ENCODE results near the gene SMIM30. TPM values are rescaled to one million over a fixed set of nuclear protein-coding genes. Genes with fewer than 3 reads are reported as not detected.

Gene SMIM30
- total and polyA plus RNA-seq, 4 donors, result 35.8 to 135 (median 48.7) TPM

DNA sequence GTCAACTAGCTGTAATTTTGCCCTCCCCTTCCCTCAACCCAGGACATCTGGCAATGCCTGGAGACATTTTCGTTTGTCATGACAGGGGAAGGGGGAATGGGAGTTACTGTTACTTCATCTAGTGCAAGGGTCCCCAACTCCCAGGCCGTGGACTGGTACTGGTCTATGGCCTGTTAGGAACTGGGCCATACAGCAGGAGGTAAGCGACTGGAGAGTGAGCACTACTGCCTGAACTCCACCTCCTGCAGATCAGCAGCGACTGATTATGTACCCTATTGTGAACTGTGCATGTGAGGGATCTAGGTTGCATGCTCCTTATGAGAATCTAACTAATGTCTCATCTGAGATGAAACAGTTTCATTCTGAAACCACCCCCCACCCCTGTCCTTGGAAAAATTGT is 22.6 kb upstream of the SMIM30 start:
- Histone ChIP-seq H3K4me3 (no peak overlapping the region), H3K27me3 (ENCODE audit: control insufficient read depth in 3 of 3, insufficient read depth in 3 of 3, low read length in 2 of 3) (no peaks in the 10 kb centered on the region), H3K36me3 (ENCODE audit: control insufficient read depth in 4 of 4, insufficient read depth in 4 of 4, low read length in 4 of 4) (no peaks in the 10 kb centered on the region), H3K9me3 (ENCODE audit: control insufficient read depth in 4 of 4, insufficient read depth in 3 of 4, low read length in 3 of 4) (no peaks in the 10 kb centered on the region), H3K27ac (ENCODE audit: low read depth in 1 of 2, low read length in 1 of 2) (no peak overlapping the region), H3K9ac (ENCODE audit: insufficient read depth in 1 of 2, low read length in 2 of 2) (no peak overlapping the region), H3K4me1 (ENCODE audit: control insufficient read depth in 5 of 5, insufficient read depth in 5 of 5, low read length in 5 of 5) (no peaks in the 10 kb centered on the region)
- TF ChIP-seq, protein P1, sequence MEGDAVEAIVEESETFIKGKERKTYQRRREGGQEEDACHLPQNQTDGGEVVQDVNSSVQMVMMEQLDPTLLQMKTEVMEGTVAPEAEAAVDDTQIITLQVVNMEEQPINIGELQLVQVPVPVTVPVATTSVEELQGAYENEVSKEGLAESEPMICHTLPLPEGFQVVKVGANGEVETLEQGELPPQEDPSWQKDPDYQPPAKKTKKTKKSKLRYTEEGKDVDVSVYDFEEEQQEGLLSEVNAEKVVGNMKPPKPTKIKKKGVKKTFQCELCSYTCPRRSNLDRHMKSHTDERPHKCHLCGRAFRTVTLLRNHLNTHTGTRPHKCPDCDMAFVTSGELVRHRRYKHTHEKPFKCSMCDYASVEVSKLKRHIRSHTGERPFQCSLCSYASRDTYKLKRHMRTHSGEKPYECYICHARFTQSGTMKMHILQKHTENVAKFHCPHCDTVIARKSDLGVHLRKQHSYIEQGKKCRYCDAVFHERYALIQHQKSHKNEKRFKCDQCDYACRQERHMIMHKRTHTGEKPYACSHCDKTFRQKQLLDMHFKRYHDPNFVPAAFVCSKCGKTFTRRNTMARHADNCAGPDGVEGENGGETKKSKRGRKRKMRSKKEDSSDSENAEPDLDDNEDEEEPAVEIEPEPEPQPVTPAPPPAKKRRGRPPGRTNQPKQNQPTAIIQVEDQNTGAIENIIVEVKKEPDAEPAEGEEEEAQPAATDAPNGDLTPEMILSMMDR (IDR thresholded peaks at IDR 0.05; ENCODE audit: control extremely low read depth, extremely low read depth), result no peak
- WGBS, 2 donors, result 78 to 96% methylated on average over 4 of the region's 4 CpGs
- ATAC-seq (ENCODE audit: insufficient read depth, low FRiP score) (no peak), DNase-seq (no peak)

DNA sequence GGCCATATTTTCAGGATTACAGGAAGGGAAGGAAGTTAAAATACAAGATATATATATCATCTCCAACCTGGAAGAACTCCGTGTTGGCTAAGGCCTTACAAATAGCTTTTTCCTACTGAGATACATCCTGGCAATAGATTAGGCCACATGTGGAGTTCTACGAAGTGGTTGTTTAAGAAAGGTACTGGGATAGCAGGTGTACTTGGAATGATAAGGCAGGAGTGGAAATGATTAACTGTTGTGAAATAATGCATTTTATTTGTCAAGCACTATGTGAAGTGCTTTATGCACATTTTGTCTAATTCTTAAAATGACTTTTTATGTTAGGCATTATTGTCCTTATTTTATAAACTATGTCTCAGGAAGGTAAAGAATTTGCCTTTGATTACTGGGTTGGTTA is 18.9 kb upstream of the SMIM30 start:
- ATAC-seq (ENCODE audit: insufficient read depth, low FRiP score) (no peak), DNase-seq (no peak)
- H3K9me3 ChIP-seq (ENCODE audit: control insufficient read depth in 4 of 4, insufficient read depth in 3 of 4, low read length in 3 of 4), result no peaks in the 10 kb centered on the region
- H3K27me3 ChIP-seq (ENCODE audit: control insufficient read depth in 3 of 3, insufficient read depth in 3 of 3, low read length in 2 of 3), result no peaks in the 10 kb centered on the region
- no peak overlapping the region for H3K9ac ChIP-seq (ENCODE audit: insufficient read depth in 1 of 2, low read length in 2 of 2)
- 63 to 84% methylated on average over 2 of the region's 2 CpGs for WGBS, 2 donors
- H3K4me3 ChIP-seq, result no peak overlapping the region
- TF ChIP-seq, protein P1 (IDR thresholded peaks at IDR 0.05; ENCODE audit: control extremely low read depth, extremely low read depth), result no peak
- H3K4me1 ChIP-seq (ENCODE audit: control insufficient read depth in 5 of 5, insufficient read depth in 5 of 5, low read length in 5 of 5), result no peaks in the 10 kb centered on the region
- no peaks in the 10 kb centered on the region for H3K36me3 ChIP-seq (ENCODE audit: control insufficient read depth in 4 of 4, insufficient read depth in 4 of 4, low read length in 4 of 4)
- no peak overlapping the region for H3K27ac ChIP-seq (ENCODE audit: low read depth in 1 of 2, low read length in 1 of 2)

DNA sequence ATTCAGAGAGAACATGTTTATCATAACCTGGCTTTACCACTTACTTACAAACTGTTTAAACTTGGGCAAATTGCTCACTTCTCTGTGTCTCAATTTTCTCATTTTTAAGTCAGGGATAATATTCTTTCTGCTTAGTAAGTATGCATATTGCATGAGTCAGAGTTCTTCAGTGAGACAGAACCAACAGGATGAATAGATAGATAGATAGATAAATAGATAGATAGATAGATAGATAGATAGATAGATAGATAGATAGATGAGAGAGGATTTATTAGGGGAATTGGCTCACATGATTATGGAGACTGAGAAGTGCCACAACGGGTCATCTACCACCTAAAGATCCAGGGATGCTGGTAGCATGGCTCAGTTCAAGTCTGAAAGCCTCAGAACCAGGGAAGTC is 15.7 kb upstream of the SMIM30 start:
- H3K4me3 ChIP-seq, result no peak overlapping the region
- no peak overlapping the region for H3K27ac ChIP-seq (ENCODE audit: low read depth in 1 of 2, low read length in 1 of 2)
- no peaks in the 10 kb centered on the region for H3K9me3 ChIP-seq (ENCODE audit: control insufficient read depth in 4 of 4, insufficient read depth in 3 of 4, low read length in 3 of 4)
- 78 to 92% methylated on average over 1 of the region's 1 CpG for WGBS, 2 donors
- no peak for DNase-seq
- TF ChIP-seq, protein P1 (IDR thresholded peaks at IDR 0.05; ENCODE audit: control extremely low read depth, extremely low read depth), result no peak
- H3K9ac ChIP-seq (ENCODE audit: insufficient read depth in 1 of 2, low read length in 2 of 2), result no peak overlapping the region
- no peaks in the 10 kb centered on the region for H3K4me1 ChIP-seq (ENCODE audit: control insufficient read depth in 5 of 5, insufficient read depth in 5 of 5, low read length in 5 of 5)
- ATAC-seq (ENCODE audit: insufficient read depth, low FRiP score), result no peak
- no peaks in the 10 kb centered on the region for H3K36me3 ChIP-seq (ENCODE audit: control insufficient read depth in 4 of 4, insufficient read depth in 4 of 4, low read length in 4 of 4)
- H3K27me3 ChIP-seq (ENCODE audit: control insufficient read depth in 3 of 3, insufficient read depth in 3 of 3, low read length in 2 of 3), result no peaks in the 10 kb centered on the region

DNA sequence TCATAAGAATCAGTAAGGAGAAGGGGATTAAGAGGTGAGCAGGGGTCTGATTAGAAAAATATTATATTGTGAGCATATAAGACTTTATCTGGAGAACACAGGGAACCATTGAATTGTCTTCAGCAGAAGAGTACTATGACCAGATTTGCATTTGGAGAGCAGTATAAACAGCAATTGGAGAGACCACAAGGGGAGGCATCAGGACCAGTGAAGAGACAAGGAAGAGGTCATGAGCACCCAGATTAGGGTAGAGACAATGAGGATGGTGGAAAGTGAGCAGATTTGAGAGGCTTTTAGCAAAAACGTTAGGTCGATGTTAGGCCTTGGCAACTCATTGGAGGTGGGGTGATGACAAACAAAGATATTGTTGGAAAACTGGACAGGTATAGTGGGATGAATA is 13.0 kb upstream of the SMIM30 start:
- H3K4me1 ChIP-seq (ENCODE audit: control insufficient read depth in 5 of 5, insufficient read depth in 5 of 5, low read length in 5 of 5), result no peaks in the 10 kb centered on the region
- TF ChIP-seq, protein P1 (IDR thresholded peaks at IDR 0.05; ENCODE audit: control extremely low read depth, extremely low read depth), result no peak
- H3K36me3 ChIP-seq (ENCODE audit: control insufficient read depth in 4 of 4, insufficient read depth in 4 of 4, low read length in 4 of 4), result no peaks in the 10 kb centered on the region
- no peak for ATAC-seq (ENCODE audit: insufficient read depth, low FRiP score)
- 89 to 90% methylated on average over 2 of the region's 2 CpGs for WGBS, 2 donors
- no peaks in the 10 kb centered on the region for H3K9me3 ChIP-seq (ENCODE audit: control insufficient read depth in 4 of 4, insufficient read depth in 3 of 4, low read length in 3 of 4)
- no peak overlapping the region for H3K9ac ChIP-seq (ENCODE audit: insufficient read depth in 1 of 2, low read length in 2 of 2)
- DNase-seq, result no peak
- H3K4me3 ChIP-seq, result no peak overlapping the region
- H3K27ac ChIP-seq (ENCODE audit: low read depth in 1 of 2, low read length in 1 of 2), result no peak overlapping the region
- no peaks in the 10 kb centered on the region for H3K27me3 ChIP-seq (ENCODE audit: control insufficient read depth in 3 of 3, insufficient read depth in 3 of 3, low read length in 2 of 3)
